Measurements from ENCODE around the gene ARAP2.

Gene ARAP2

DNA sequence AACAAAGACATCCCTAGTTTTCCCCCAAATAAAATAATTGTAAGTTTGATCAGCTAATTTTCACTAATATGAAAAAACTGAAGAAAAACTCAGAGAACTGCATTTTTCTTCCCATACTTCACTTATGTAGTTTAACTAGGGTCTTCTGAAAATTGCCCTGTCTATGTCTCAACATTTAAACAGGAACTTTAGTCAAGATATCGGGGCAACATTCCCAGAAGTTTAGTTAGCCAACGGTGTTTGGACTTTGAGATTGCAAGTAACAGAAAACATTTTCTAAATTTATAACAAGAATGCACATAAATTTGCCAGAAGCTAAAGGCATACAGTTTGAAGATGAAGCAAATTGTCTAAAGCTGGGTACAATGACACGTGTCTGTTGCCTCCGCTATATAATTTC, 201.1 kb downstream of the ARAP2 start:
- H3K27me3 ChIP-seq (replicated peaks): no peaks in the 10 kb centered on the region
- in situ Hi-C loops (cut with HindIII; ENCODE audit: low pct_ligation_motif_present, low sequenced_read_pairs): no loop called here
- no peak overlapping the region for H3K4me3 ChIP-seq (ENCODE audit: low read depth, low read length)
- TF ChIP-seq, protein P1, sequence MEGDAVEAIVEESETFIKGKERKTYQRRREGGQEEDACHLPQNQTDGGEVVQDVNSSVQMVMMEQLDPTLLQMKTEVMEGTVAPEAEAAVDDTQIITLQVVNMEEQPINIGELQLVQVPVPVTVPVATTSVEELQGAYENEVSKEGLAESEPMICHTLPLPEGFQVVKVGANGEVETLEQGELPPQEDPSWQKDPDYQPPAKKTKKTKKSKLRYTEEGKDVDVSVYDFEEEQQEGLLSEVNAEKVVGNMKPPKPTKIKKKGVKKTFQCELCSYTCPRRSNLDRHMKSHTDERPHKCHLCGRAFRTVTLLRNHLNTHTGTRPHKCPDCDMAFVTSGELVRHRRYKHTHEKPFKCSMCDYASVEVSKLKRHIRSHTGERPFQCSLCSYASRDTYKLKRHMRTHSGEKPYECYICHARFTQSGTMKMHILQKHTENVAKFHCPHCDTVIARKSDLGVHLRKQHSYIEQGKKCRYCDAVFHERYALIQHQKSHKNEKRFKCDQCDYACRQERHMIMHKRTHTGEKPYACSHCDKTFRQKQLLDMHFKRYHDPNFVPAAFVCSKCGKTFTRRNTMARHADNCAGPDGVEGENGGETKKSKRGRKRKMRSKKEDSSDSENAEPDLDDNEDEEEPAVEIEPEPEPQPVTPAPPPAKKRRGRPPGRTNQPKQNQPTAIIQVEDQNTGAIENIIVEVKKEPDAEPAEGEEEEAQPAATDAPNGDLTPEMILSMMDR (IDR thresholded peaks at IDR 0.05; ENCODE audit: low read depth, low read length, missing control alignments): no peak
- no peak overlapping the region for H3K27ac ChIP-seq
- no peak for DNase-seq
- H3K36me3 ChIP-seq (replicated peaks): no peaks in the 10 kb centered on the region

DNA sequence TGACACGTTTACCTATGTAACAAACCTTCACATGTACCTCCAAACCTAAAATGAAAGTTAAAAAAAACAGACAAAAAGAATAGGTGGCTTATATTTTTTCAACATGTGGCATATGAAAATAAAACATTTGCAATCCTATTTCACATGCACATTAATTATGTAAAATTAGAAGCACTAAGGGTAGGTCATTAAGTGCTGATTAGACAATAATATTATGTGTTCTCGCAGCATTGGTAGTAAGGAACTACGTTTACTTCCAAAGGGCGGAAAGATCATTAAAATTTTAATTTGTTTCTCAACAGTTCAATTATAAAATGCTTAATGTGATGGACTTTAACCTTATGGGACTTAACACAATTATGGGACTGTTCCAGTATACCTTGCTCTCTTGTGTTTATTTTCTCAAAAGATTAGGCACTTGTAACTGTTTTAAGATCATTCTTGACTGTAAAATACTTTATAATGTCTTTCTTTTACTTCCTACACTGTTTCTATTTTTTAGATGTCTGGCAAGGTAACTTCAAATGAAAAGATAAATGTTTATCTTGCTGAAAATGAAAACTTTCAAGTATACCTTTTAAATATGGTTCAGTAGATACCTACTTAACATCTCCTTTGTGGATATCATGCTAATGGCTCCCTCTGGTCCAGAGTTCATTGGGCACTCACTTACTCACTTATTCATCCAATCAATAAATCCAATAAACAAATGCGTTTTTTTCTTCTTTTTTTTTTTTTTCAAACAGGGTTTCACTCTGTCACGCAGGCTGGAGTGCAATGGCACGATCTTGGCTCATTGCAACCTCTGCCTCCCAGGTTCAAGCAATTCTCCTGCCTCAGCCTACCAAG, 202.0 kb downstream of the ARAP2 start:
- H3K36me3 ChIP-seq (replicated peaks): no peaks in the 10 kb centered on the region
- DNase-seq: no peak
- H3K27ac ChIP-seq: no peak overlapping the region
- TF ChIP-seq, protein P1 (IDR thresholded peaks at IDR 0.05; ENCODE audit: low read depth, low read length, missing control alignments): no peak
- in situ Hi-C loops (cut with HindIII; ENCODE audit: low pct_ligation_motif_present, low sequenced_read_pairs): no loop called here
- no peak overlapping the region for H3K4me3 ChIP-seq (ENCODE audit: low read depth, low read length)
- H3K27me3 ChIP-seq (replicated peaks): no peaks in the 10 kb centered on the region

DNA sequence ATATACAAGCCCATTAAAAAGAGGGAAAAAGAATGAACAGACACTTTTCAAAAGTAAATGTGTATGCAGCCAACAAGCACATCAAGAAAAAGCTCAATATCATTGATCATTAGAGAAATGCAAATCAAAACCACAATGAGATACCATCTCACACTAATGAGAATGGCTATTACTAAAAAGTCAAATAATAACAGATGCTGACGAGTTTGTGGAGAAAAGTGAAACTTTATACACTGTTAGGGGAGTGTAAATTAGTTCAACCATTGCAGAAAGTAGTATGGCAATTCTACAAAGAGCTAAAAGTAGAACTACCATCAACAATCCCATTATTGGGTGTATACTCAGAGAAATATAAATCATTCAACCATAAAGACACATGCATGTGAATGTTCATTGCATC, 203.0 kb downstream of the ARAP2 start:
- no peaks in the 10 kb centered on the region for H3K36me3 ChIP-seq (replicated peaks)
- no peak for DNase-seq
- in situ Hi-C loops (cut with HindIII; ENCODE audit: low pct_ligation_motif_present, low sequenced_read_pairs): no loop called here
- H3K4me3 ChIP-seq (ENCODE audit: low read depth, low read length): no peak overlapping the region
- H3K27ac ChIP-seq: no peak overlapping the region
- TF ChIP-seq, protein P1 (IDR thresholded peaks at IDR 0.05; ENCODE audit: low read depth, low read length, missing control alignments): no peak
- no peaks in the 10 kb centered on the region for H3K27me3 ChIP-seq (replicated peaks)

DNA sequence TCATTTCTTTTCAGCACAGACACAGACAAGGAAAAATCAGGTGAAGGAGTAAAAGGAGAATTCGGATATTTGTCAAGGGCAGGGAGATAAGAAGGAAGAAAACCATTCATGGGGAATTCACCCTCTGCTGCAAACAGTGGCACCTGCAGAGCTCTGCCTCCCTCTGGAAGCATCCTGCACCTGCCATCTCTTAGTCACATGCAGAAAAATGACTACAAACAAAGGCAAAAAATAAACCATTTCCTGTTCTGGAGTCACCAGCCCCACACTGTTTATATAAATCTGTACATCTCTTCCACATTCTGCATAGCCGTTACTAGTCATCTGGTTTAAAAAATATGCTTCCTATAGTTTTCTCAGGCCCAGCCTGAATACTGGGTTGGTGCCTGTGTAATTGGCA, 205.3 kb downstream of the ARAP2 start:
- Histone ChIP-seq H3K27ac (no peak overlapping the region), H3K4me3 (ENCODE audit: low read depth, low read length) (no peak overlapping the region), H3K36me3 (replicated peaks) (no peaks in the 10 kb centered on the region), H3K27me3 (replicated peaks) (no peaks in the 10 kb centered on the region)
- in situ Hi-C loops (cut with HindIII; ENCODE audit: low pct_ligation_motif_present, low sequenced_read_pairs): no loop called here
- TF ChIP-seq, protein P1 (IDR thresholded peaks at IDR 0.05; ENCODE audit: low read depth, low read length, missing control alignments): no peak
- DNase-seq: no peak

DNA sequence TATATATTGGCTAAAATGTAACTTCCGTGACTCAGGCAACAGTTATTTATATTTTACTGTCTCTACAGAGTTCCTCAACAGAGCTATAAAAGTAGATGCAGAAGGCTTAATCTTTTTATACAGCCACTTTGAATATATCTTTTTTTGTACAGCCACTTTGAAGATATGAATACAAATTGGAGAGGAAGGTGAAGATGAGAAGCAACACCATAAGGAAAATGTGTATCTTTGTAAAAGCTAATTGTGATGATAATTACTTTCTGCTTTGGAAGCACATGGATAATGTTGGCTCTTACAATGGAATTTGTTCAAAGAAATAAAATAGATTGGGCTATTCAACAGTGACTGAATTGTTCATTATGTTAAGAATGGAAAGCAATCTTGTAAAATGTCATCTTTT, 205.8 kb downstream of the ARAP2 start:
- Histone ChIP-seq H3K27ac (no peak overlapping the region), H3K4me3 (ENCODE audit: low read depth, low read length) (no peak overlapping the region), H3K27me3 (replicated peaks) (no peaks in the 10 kb centered on the region), H3K36me3 (replicated peaks) (no peaks in the 10 kb centered on the region)
- in situ Hi-C loops (cut with HindIII; ENCODE audit: low pct_ligation_motif_present, low sequenced_read_pairs): no loop called here
- TF ChIP-seq, protein P1 (IDR thresholded peaks at IDR 0.05; ENCODE audit: low read depth, low read length, missing control alignments): no peak
- DNase-seq: no peak

DNA sequence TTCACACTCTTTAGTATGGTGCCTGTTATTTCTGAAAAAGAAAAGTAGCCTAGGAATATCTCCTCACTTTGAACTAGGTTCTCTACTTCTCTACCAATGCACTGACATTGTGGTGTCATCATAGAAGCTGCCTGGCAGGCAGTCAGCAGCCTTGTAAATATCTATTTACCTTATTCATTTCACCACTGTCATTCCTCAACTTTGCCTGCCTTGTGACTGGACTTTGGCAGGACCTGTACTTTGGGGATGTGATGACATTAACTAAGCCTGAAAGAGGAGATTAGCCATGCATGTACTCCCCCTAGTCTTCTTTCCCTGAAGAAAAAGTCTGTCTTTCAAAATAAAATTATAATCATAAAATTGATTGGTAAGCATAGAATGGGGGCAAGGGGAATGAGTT, 207.2 kb downstream of the ARAP2 start:
- TF ChIP-seq, protein P1 (IDR thresholded peaks at IDR 0.05; ENCODE audit: low read depth, low read length, missing control alignments): no peak
- Histone ChIP-seq H3K27me3 (replicated peaks) (no peaks in the 10 kb centered on the region), H3K27ac (no peak overlapping the region), H3K4me3 (ENCODE audit: low read depth, low read length) (no peak overlapping the region), H3K36me3 (replicated peaks) (no peaks in the 10 kb centered on the region)
- in situ Hi-C loops (cut with HindIII; ENCODE audit: low pct_ligation_motif_present, low sequenced_read_pairs): no loop called here
- no peak for DNase-seq

Data from brain microvascular endothelial cell (primary cell).